Activated CD4-positive, CD25-positive, alpha-beta regulatory T cell treated with anti-CD3 and anti-CD28 coated beads, Interleukin-2, amount 50 U/mL, for 16 hours (primary cell): ENCODE data around the gene EXOC4.
"Not testable (repeated sequence)": the region's sequence is repeated elsewhere in the genome, so short reads cannot be mapped to it uniquely, and the experiment has no call there.

Experiments used
- DNase-seq: peaks from one replicate; pipeline ENCODE4 v3.0.0-alpha.2; 2020; ENCODE audit warnings: low read depth, low spot score

The EXOC4 gene

GRCh38 chr7:133976140-133976539, 723.3 kb downstream of the EXOC4 start:
- DNase-seq, result no peak

- DNase-seq, result no peak
Measured at GRCh38 chr7:133977409-133978274, 724.8 kb downstream of the EXOC4 start.

- no peak for DNase-seq
Measured at GRCh38 chr7:133978502-133979295, 725.8 kb downstream of the EXOC4 start.

GRCh38 chr7:133980804-133981203, 727.9 kb downstream of the EXOC4 start:
- no peak for DNase-seq

GRCh38 chr7:133983685-133984419, 731.0 kb downstream of the EXOC4 start:
- no peak for DNase-seq

- no peak for DNase-seq
Measured at GRCh38 chr7:133985300-133985699, 732.4 kb downstream of the EXOC4 start.

- no peak for DNase-seq
Measured at GRCh38 chr7:133987582-133987981, 734.7 kb downstream of the EXOC4 start.

- DNase-seq, result no peak
Measured at GRCh38 chr7:133993547-133993946, 740.7 kb downstream of the EXOC4 start.

- DNase-seq, result not testable (repeated sequence)
Measured at GRCh38 chr7:133994100-133994499, 741.2 kb downstream of the EXOC4 start.

- DNase-seq, result no peak
Measured at GRCh38 chr7:133997463-133997862, 744.6 kb downstream of the EXOC4 start.

GRCh38 chr7:133999178-133999577, 746.3 kb downstream of the EXOC4 start:
- DNase-seq, result no peak

- no peak for DNase-seq
Measured at GRCh38 chr7:134004829-134005505, 752.1 kb downstream of the EXOC4 start.

GRCh38 chr7:134009314-134010110, 756.6 kb downstream of the EXOC4 start:
- no peak for DNase-seq

GRCh38 chr7:134013249-134013648, 760.4 kb downstream of the EXOC4 start:
- no peak for DNase-seq

- no peak for DNase-seq
Measured at GRCh38 chr7:134014935-134015334, 762.1 kb downstream of the EXOC4 start.

GRCh38 chr7:134016223-134016941, 763.5 kb downstream of the EXOC4 start:
- DNase-seq, result no peak

GRCh38 chr7:134016942-134017303, 764.0 kb downstream of the EXOC4 start:
- no peak for DNase-seq

GRCh38 chr7:134018306-134018705, 765.4 kb downstream of the EXOC4 start:
- no peak for DNase-seq

- DNase-seq, result no peak
Measured at GRCh38 chr7:134019251-134019650, 766.4 kb downstream of the EXOC4 start.

GRCh38 chr7:134021836-134022235, 769.0 kb downstream of the EXOC4 start:
- no peak for DNase-seq
